DMS53 treated with DMSO at 0.1 percent for 48 hours (cell line): ENCODE measurements around the gene RILP.

Experiments
- DNase-seq: peaks from one replicate; lab custom pipeline; 2025; ENCODE audit not compliant: unreplicated experiment; lab: John Stamatoyannopoulos, UW

Gene RILP

GRCh38 chr17:1629504-1630310 lies 20.0 kb downstream of the RILP start:
- DNase-seq, result peak; percentile 8

- DNase-seq, result peak; percentile 71
Measured at GRCh38 chr17:1628856-1629503, 20.7 kb downstream of the RILP start.

GRCh38 chr17:1627982-1628855 lies 21.4 kb downstream of the RILP start, which contains the start of gene SLC43A2:
Gene SLC43A2, minus strand, starts transcription at chr17:1628834. Its CDS starts 960 bp downstream, at chr17:1627874.
- DNase-seq, result peak; percentile 42

GRCh38 chr17:1627182-1627981 lies 22.3 kb downstream of the RILP start:
- DNase-seq, result no peak

- no peak for DNase-seq
Measured at GRCh38 chr17:1626333-1626732, 23.3 kb downstream of the RILP start.

- no peak for DNase-seq
Measured at GRCh38 chr17:1625581-1625980, 24.1 kb downstream of the RILP start.

- no peak for DNase-seq
Measured at GRCh38 chr17:1625053-1625452, 24.6 kb downstream of the RILP start.

- no peak for DNase-seq
Measured at GRCh38 chr17:1624650-1625049, 25.0 kb downstream of the RILP start.

- DNase-seq, result no peak
Measured at GRCh38 chr17:1623057-1623630, 26.5 kb downstream of the RILP start.

- no peak for DNase-seq
Measured at GRCh38 chr17:1621273-1621954, 28.3 kb downstream of the RILP start.

GRCh38 chr17:1620486-1620885 lies 29.2 kb downstream of the RILP start:
- no peak for DNase-seq

- no peak for DNase-seq
Measured at GRCh38 chr17:1617620-1618174, 32.0 kb downstream of the RILP start.

GRCh38 chr17:1616101-1616500 lies 33.6 kb downstream of the RILP start:
- DNase-seq, result no peak

- no peak for DNase-seq
Measured at GRCh38 chr17:1612400-1612799, 37.3 kb downstream of the RILP start.

- no peak for DNase-seq
Measured at GRCh38 chr17:1611715-1612114, 38.0 kb downstream of the RILP start.

- DNase-seq, result no peak
Measured at GRCh38 chr17:1608676-1609075, 41.0 kb downstream of the RILP start.

- no peak for DNase-seq
Measured at GRCh38 chr17:1607971-1608320, 41.7 kb downstream of the RILP start.

- no peak for DNase-seq
Measured at GRCh38 chr17:1606352-1606985, 43.2 kb downstream of the RILP start.
